HepG2 (cell line): Measurements from ENCODE around the gene TEX19. TPM values are rescaled to one million over a fixed set of nuclear protein-coding genes. Genes with fewer than 3 reads are reported as not detected.
"Not testable (repeated sequence)": the region's sequence is repeated elsewhere in the genome, so short reads cannot be mapped to it uniquely, and the experiment has no call there.

Source experiments
- ATAC-seq: fragments of 200-7000 bp; cut with Tn5 transposase; 3 replicates; pipeline ENCODE4 v1.9.1; 2020; ENCODE audit warnings: mild to moderate bottlenecking, moderate library complexity
- BruUV-seq: library from RNA; stranded (reverse); fragments of 400-500 nt; replicated peaks from 2 replicates; lab custom pipeline; 2021; lab: Mats Ljungman, UMichigan
- CTCF ChIA-PET: fragments of 300-600 bp; formaldehyde crosslinking; extraction: SDS; loops from one replicate; lab custom pipeline; 2021; ENCODE audit warnings: low total read pairs, inconsistent platforms, low intra/inter-chr PET ratio; lab: Yijun Ruan, JAX
- POLR2A ChIA-PET: fragments of 350-600 bp; sonication (Branson Sonifier 250); formaldehyde crosslinking; loops from one replicate; lab custom pipeline; 2020; ENCODE audit warnings: antibody characterized with exemption, inconsistent platforms; lab: Yijun Ruan, JAX
- DNase-seq: peaks from one replicate; pipeline ENCODE4 v3.0.0-alpha.2; 2015; ENCODE audit warnings: low spot score
- FAIRE-seq: peaks from 3 replicates; lab custom pipeline; 2011; peaks lifted over from hg19 to GRCh38; lab: Jason Lieb, UNC
- H2AFZ ChIP-seq: one replicate; pipeline ENCODE4 v1.6.1; 2011; ENCODE audit warnings: low read length, inconsistent platforms
- H3K27ac ChIP-seq: fragments of 300-600 bp; 3 replicates; pipeline ENCODE4 v1.8.0; 2011; ENCODE audit warnings: mixed run types, mild to moderate bottlenecking, mixed read lengths, low read length, inconsistent platforms; ENCODE audit not compliant: insufficient read depth; ENCODE audit errors: extremely low read length
- H3K27me3 ChIP-seq, 2 experiments: fragments of 200-600 bp in 1 of 2; 2 replicates in 1 of 2; 3 replicates in 1 of 2; pipeline versions ENCODE4 v1.6.0 to v1.8.0; 2011; ENCODE audit warnings: low read length in 2 of 2, mild to moderate bottlenecking in 2 of 2, moderate library complexity in 2 of 2, inconsistent platforms in 1 of 2; ENCODE audit not compliant: insufficient read depth in 2 of 2, control insufficient read depth in 1 of 2
- H3K36me3 ChIP-seq, 2 experiments: fragments of 200-600 bp in 1 of 2; replicated peaks in 1 of 2; 2 replicates in 1 of 2; 3 replicates in 1 of 2; pipeline versions ENCODE4 v1.5.1 to v1.8.0; 2011; ENCODE audit warnings: low read length in 2 of 2, inconsistent platforms in 1 of 2; ENCODE audit not compliant: insufficient read depth in 2 of 2, control insufficient read depth in 1 of 2
- H3K4me1 ChIP-seq: 2 replicates; pipeline ENCODE4 v1.5.1; 2012; ENCODE audit warnings: low read length, inconsistent platforms; ENCODE audit not compliant: insufficient read depth
- H3K4me2 ChIP-seq: 2 replicates; pipeline ENCODE4 v1.6.0; 2011; ENCODE audit warnings: low read depth, low read length, inconsistent platforms
- H3K4me3 ChIP-seq, 3 experiments: fragments of 200-600 bp in 1 of 3; sonication (generic), shearing (Covaris generic) in 1 of 3; replicated peaks in 1 of 3; 2 replicates each; pipeline ENCODE4 v1.5.1; 2011 to 2016; ENCODE audit warnings: low read length in 3 of 3, inconsistent platforms in 2 of 3, low read depth in 2 of 3, mild to moderate bottlenecking in 2 of 3, control low read depth in 1 of 3, mixed read lengths in 1 of 3; ENCODE audit not compliant: insufficient read depth in 1 of 3
- H3K79me2 ChIP-seq: one replicate; pipeline ENCODE4 v1.6.1; 2011; ENCODE audit warnings: low read length, inconsistent platforms; ENCODE audit not compliant: insufficient read depth
- H3K9ac ChIP-seq: 2 replicates; pipeline ENCODE4 v1.6.0; 2011; ENCODE audit warnings: mild to moderate bottlenecking, low read depth, low read length, inconsistent platforms; ENCODE audit not compliant: insufficient read depth
- H3K9me3 ChIP-seq: 2 replicates; pipeline ENCODE4 v1.5.1; 2012; ENCODE audit warnings: mild to moderate bottlenecking, low read length
- H4K20me1 ChIP-seq: 2 replicates; pipeline ENCODE4 v1.6.0; 2011; ENCODE audit warnings: inconsistent platforms, mild to moderate bottlenecking, low read length, moderate library complexity; ENCODE audit not compliant: insufficient read depth
- ASH2L ChIP-seq: fragments of 300-600, 200-600 bp; sonication (generic); IDR thresholded peaks from 2 replicates; pipeline ENCODE4 v1.7.0; 2017; ENCODE audit warnings: low read depth, mild to moderate bottlenecking, moderate library complexity, mixed read lengths, low read length; ENCODE audit not compliant: insufficient read length
- BCL6 ChIP-seq: IDR thresholded peaks from 2 replicates; pipeline ENCODE4 v1.6.1; 2016; ENCODE audit warnings: missing genetic modification reagents, missing compliant biosample characterization
- RARA ChIP-seq: IDR thresholded peaks from 2 replicates; pipeline ENCODE4 v1.6.1; 2016; ENCODE audit warnings: missing genetic modification reagents, missing compliant biosample characterization
- SOX13 ChIP-seq, 3 experiments: fragments of 450-650 bp in 1 of 3; sonication (generic) in 1 of 3; formaldehyde crosslinking in 1 of 3; IDR thresholded peaks in 2 of 3; conservative IDR thresholded peaks in 1 of 3; 2 replicates each; pipeline versions ENCODE4 v1.5.0 to v1.6.1; 2016 to 2020; ENCODE audit warnings: antibody characterized with exemption in 1 of 3, mild to moderate bottlenecking in 1 of 3, missing compliant biosample characterization in 1 of 3, missing genetic modification reagents in 1 of 3, moderate library complexity in 1 of 3
- SOX6 ChIP-seq, 2 experiments: fragments of 450-650 bp in 1 of 2; sonication (generic) in 1 of 2; formaldehyde crosslinking in 1 of 2; IDR thresholded peaks; 2 replicates each; pipeline versions ENCODE4 v1.4.0 to v1.6.1; 2017 to 2020; ENCODE audit warnings: antibody characterized with exemption in 1 of 2, mild to moderate bottlenecking in 1 of 2, missing genetic modification reagents in 1 of 2
- WGBS: methylation state at CpG from one replicate; pipeline ENCODE4 v1.1.6; 2017; ENCODE audit warnings: low lambda C conversion rate; 5-methylcytosine and 5-hydroxymethylcytosine counted together
- in situ Hi-C: cut with HindIII; loops from 2 replicates; pipeline ENCODE4 v1.10.0; 2017; ENCODE audit warnings: low pct_unique_long_range_greater_than_20kb; ENCODE audit not compliant: extremely low pct_ligation_motif_present
- intact Hi-C: fragments of 100-400 bp; cut with micrococcal nuclease; formaldehyde crosslinking; loops from one replicate; pipeline ENCODE4 v1.10.0; 2022; ENCODE audit not compliant: unreplicated experiment
- polyA plus RNA-seq, 8 experiments: library from polyadenylated mRNA; depleted of rRNA in 3 of 8; stranded (reverse) in 7 of 8; unstranded in 1 of 8; fragments of >200 nt; fragmentation: Illumina TruSeq in 4 of 8; extraction: Trizol in 4 of 8; gene quantifications; 2 replicates each; pipeline versions ENCODE4 v1.2.1 to v1.2.3, GENCODE V29; 2011 to 2016; ENCODE audit warnings: low read depth in 4 of 8, missing spikeins in 1 of 8, mixed read lengths in 1 of 8; ENCODE audit not compliant: insufficient read depth in 1 of 8
- total RNA-seq, 5 experiments: library from RNA; depleted of rRNA; stranded (reverse); fragments of >200 nt; fragmentation: Illumina TruSeq; extraction: Trizol; gene quantifications; 2 replicates each; pipeline ENCODE4 v1.2.3, GENCODE V29; 2016; ENCODE audit warnings: low read depth in 1 of 5
- TF ChIP-seq, protein P1 (sequence below): sonication (generic); formaldehyde crosslinking; IDR thresholded peaks from 2 replicates; pipeline ENCODE4 v1.4.0; 2020; ENCODE audit warnings: missing genetic modification reagents, mild to moderate bottlenecking, borderline replicate concordance
- TF ChIP-seq, protein P2 (sequence below): sonication (generic); formaldehyde crosslinking; conservative IDR thresholded peaks from 2 replicates; pipeline ENCODE4 v1.4.0; 2020; ENCODE audit warnings: mild to moderate bottlenecking, missing genetic modification reagents, moderate library complexity

The TEX19 gene
- total and polyA plus RNA-seq, 2 of the 13 experiments (the other 11 are each of a cell fraction or from before 2014, with no cell fraction given): 1.3 to 6.0 TPM

DNA sequence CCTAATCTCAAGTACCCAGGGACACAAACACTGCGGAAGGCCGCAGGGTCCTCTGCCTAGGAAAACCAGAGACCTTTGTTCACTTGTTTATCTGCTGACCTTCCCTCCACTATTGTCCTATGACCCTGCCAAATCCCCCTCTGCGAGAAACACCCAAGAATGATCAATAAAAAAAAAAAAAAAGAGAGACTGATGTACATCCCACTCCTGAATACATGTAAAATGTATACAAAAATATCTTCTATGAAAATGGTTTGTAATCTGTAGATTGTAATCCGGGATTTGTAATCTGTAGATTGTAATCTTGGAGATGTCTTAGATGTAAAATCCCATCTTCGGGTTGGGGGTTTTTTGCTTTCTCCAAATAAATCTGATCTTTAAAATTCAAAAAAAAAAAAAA, 18.2 kb downstream of the TEX19 start:
- POLR2A ChIA-PET: interaction anchor here (1.9 kb wide), 1 partner anchor 28 kb away, joined by 8 read pairs; no protein-coding TSS in a partner anchor
- Histone ChIP-seq H3K4me2 (peak overlapping the region; percentile 15; the same call in 1 of the 2 replicates), H3K27me3 (peaks cover 2 to 26% of the 10 kb centered on the region in 2 experiments; a peak in 4 of 5 replicates), H3K4me1 (peaks cover 78% of the 10 kb centered on the region)
- ATAC-seq; H3K79me2 ChIP-seq; H3K4me3 ChIP-seq; CTCF ChIA-PET; H3K9me3 ChIP-seq; DNase-seq; intact Hi-C loops; FAIRE-seq; BruUV-seq; in situ Hi-C loops; H3K36me3 ChIP-seq; H3K9ac ChIP-seq; H4K20me1 ChIP-seq; H3K27ac ChIP-seq; H2AFZ ChIP-seq; TF ChIP-seq SOX13, SOX6 (IDR thresholded peaks at IDR 0.05): not testable (repeated sequence)
- TF ChIP-seq, protein P1, sequence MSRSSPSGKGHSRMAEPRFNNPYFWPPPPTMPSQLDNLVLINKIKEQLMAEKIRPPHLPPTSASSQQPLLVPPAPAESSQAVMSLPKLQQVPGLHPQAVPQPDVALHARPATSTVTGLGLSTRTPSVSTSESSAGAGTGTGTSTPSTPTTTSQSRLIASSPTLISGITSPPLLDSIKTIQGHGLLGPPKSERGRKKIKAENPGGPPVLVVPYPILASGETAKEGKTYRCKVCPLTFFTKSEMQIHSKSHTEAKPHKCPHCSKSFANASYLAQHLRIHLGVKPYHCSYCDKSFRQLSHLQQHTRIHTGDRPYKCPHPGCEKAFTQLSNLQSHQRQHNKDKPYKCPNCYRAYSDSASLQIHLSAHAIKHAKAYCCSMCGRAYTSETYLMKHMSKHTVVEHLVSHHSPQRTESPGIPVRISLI (CRISPR knock-in tag): peak; percentile 33; the same call in 1 of the 2 replicates
- TF ChIP-seq SOX13 (CRISPR knock-in tag; conservative IDR thresholded peaks at IDR 0.05 in 1 of 2, IDR thresholded peaks at IDR 0.05 in 1 of 2): 0 out of 4 replicates have a peak, but pooled peaks of 1 of the 2 experiments have one; percentile 40
- TF ChIP-seq, protein P2, sequence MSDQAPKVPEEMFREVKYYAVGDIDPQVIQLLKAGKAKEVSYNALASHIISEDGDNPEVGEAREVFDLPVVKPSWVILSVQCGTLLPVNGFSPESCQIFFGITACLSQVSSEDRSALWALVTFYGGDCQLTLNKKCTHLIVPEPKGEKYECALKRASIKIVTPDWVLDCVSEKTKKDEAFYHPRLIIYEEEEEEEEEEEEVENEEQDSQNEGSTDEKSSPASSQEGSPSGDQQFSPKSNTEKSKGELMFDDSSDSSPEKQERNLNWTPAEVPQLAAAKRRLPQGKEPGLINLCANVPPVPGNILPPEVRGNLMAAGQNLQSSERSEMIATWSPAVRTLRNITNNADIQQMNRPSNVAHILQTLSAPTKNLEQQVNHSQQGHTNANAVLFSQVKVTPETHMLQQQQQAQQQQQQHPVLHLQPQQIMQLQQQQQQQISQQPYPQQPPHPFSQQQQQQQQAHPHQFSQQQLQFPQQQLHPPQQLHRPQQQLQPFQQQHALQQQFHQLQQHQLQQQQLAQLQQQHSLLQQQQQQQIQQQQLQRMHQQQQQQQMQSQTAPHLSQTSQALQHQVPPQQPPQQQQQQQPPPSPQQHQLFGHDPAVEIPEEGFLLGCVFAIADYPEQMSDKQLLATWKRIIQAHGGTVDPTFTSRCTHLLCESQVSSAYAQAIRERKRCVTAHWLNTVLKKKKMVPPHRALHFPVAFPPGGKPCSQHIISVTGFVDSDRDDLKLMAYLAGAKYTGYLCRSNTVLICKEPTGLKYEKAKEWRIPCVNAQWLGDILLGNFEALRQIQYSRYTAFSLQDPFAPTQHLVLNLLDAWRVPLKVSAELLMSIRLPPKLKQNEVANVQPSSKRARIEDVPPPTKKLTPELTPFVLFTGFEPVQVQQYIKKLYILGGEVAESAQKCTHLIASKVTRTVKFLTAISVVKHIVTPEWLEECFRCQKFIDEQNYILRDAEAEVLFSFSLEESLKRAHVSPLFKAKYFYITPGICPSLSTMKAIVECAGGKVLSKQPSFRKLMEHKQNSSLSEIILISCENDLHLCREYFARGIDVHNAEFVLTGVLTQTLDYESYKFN (CRISPR knock-in tag): 0 out of 2 replicates have a peak, but pooled peaks have one; percentile 14
- TF ChIP-seq ASH2L: peak; percentile 9
- TF ChIP-seq RARA (CRISPR knock-in tag): 0 out of 2 replicates have a peak, but pooled peaks have one; percentile 25
- peak; percentile 69 for TF ChIP-seq BCL6 (CRISPR knock-in tag)
- TF ChIP-seq SOX6 (CRISPR knock-in tag; IDR thresholded peaks at IDR 0.05): peak; percentile 51; the same call in 1 of the 2 replicates
- WGBS: 17% methylated on average over 3 of the region's 5 CpGs
